Measurements from ENCODE around the gene VEGFC. TPM values are rescaled to one million over a fixed set of nuclear protein-coding genes. Genes with fewer than 3 reads are reported as not detected.

Gene VEGFC
- polyA plus RNA-seq, 1 of the 3 experiments (the other 2 are of a cell fraction) = 81.9 TPM

GRCh38 chr4:176818531-176818930 is 25.8 kb upstream of the VEGFC start:
- Histone ChIP-seq H3F3A (replicated peaks; ENCODE audit: insufficient read depth) (peaks cover 24% of the 10 kb centered on the region), H3K36me3 (replicated peaks in 1 of 2; ENCODE audit: control insufficient read depth in 1 of 2, insufficient read depth in 2 of 2, low read length in 1 of 2) (no peaks in the 10 kb centered on the region), H3K4me2 (0 out of 2 replicates have a peak overlapping the region, but pooled peaks have one; percentile 64), H3K9me2 (no peaks in the 10 kb centered on the region), H4K20me1 (ENCODE audit: insufficient read depth) (no peaks in the 10 kb centered on the region), H3K4me3 (ENCODE audit: low read depth in 2 of 2, low read length in 1 of 2) (peak overlapping the region in 1 of 2 experiments; percentile 7; a peak in 1 of 4 replicates), H3K79me2 (ENCODE audit: insufficient read depth) (peaks cover 6% of the 10 kb centered on the region; the same call in 1 of the 2 replicates), H2AFZ (ENCODE audit: low read depth) (peak overlapping the region; percentile 87), H3K9ac (peak overlapping the region; percentile 64; the same call in 1 of the 2 replicates), H3K27me3 (ENCODE audit: insufficient read depth) (no peaks in the 10 kb centered on the region), H3K27ac (ENCODE audit: low read depth in 2 of 2, low read length in 1 of 2) (peak overlapping the region; percentile 58 to 87; a peak in 3 of 4 replicates), H3K4me1 (ENCODE audit: control insufficient read depth in 1 of 2, insufficient read depth in 2 of 2, low read depth in 1 of 2, low read length in 1 of 2) (peaks cover 0 to 33% of the 10 kb centered on the region in 2 experiments; a peak in 3 of 4 replicates), H3K9me3 (no peaks in the 10 kb centered on the region)
- POLR2A ChIA-PET = no interaction called here
- CTCF ChIA-PET = no interaction called here
- 36% methylated on average over 1 of the region's 1 CpG for WGBS (ENCODE audit: low lambda C conversion rate)
- no peak for TF ChIP-seq EZH2phosphoT487 (IDR thresholded peaks at IDR 0.05; ENCODE audit: borderline replicate concordance, low read depth)
- TF ChIP-seq RFX5 (IDR thresholded peaks at IDR 0.05; ENCODE audit: low read length) = no peak
- no peak for TF ChIP-seq REST (IDR thresholded peaks at IDR 0.05; ENCODE audit: low read depth, low read length)
- TF ChIP-seq RXRA (IDR thresholded peaks at IDR 0.05; ENCODE audit: borderline replicate concordance, low read depth) = no peak
- no peak for TF ChIP-seq NRF1 (IDR thresholded peaks at IDR 0.05; ENCODE audit: low read depth, low read length)
- TF ChIP-seq MXI1 (IDR thresholded peaks at IDR 0.05; ENCODE audit: low read depth, low read length) = no peak
- no peak for TF ChIP-seq GATA2 (CRISPR knock-in tag; IDR thresholded peaks at IDR 0.05)
- no peak for TF ChIP-seq CTCF (IDR thresholded peaks at IDR 0.05)
- no peak for TF ChIP-seq SMC3 (IDR thresholded peaks at IDR 0.05; ENCODE audit: low read depth, low read length)
- no peak for TF ChIP-seq USF1 (IDR thresholded peaks at IDR 0.05; ENCODE audit: borderline replicate concordance, low read depth)
- no peak for TF ChIP-seq FOSL2 (IDR thresholded peaks at IDR 0.05; ENCODE audit: borderline replicate concordance, low read depth)
- no peak for TF ChIP-seq IRF3 (IDR thresholded peaks at IDR 0.05; ENCODE audit: low read depth, low read length)
- TF ChIP-seq FOXJ3 (CRISPR knock-in tag; IDR thresholded peaks at IDR 0.05) = no peak
- no peak for TF ChIP-seq TEAD4 (IDR thresholded peaks at IDR 0.05; ENCODE audit: borderline replicate concordance, insufficient read depth)
- TF ChIP-seq ZBTB33 (IDR thresholded peaks at IDR 0.05; ENCODE audit: borderline replicate concordance, low read depth) = no peak
- no peak for TF ChIP-seq FOXM1 (IDR thresholded peaks at IDR 0.05; ENCODE audit: low read depth)
- TF ChIP-seq NFIC (IDR thresholded peaks at IDR 0.05; ENCODE audit: borderline replicate concordance) = no peak
- no peak for DNase-seq

Data from SK-N-SH (cell line).